Eye (tissue), 1 donor: ENCODE measurements around the gene CCR9.

ENCODE experiments used
- DNase-seq: peaks from one replicate; pipeline ENCODE4 v3.0.0-alpha.2; 2015

CCR9 gene

DNA sequence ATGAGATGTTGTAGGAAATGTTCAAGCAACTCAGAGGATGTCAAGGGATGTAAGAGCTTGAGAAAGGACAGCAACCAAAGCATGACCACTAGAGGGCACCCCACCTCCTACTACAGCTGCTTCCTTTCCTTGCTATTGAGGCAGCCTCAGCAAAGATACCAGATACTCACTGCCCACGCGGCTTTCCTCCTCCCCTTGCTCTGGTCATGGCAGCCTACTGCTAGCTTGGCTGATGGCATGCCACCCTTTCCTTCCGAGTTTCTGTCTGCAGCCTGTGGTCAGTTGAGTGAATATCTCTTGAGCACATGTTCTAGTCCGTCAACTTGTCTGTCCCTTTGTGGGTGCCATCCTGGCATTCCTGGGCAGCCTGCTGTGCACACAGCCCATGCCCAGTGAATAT lies 52.5 kb downstream of the CCR9 start:
- peak; percentile 96 for DNase-seq

DNA sequence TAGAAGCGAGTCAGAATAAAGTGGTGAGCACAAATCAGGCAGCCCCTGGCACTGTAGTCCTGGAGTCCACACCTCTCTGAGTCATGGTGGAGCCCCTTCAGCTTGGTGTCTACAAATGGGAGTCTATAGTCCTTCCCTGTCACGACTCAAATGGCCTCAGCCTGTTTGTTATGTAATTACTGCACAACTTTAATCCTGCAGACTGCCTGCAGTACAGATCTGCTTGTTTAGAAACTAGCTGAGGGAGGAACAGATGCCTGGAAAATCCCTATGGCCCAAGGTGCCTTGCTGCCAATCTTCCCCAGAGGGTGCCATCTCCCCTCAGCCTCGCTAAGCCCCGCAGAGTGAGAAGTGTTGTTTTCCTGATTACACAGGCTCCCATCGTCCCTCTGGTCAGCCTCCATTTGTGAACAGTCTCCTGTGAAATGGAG lies 53.0 kb downstream of the CCR9 start:
- no peak for DNase-seq

DNA sequence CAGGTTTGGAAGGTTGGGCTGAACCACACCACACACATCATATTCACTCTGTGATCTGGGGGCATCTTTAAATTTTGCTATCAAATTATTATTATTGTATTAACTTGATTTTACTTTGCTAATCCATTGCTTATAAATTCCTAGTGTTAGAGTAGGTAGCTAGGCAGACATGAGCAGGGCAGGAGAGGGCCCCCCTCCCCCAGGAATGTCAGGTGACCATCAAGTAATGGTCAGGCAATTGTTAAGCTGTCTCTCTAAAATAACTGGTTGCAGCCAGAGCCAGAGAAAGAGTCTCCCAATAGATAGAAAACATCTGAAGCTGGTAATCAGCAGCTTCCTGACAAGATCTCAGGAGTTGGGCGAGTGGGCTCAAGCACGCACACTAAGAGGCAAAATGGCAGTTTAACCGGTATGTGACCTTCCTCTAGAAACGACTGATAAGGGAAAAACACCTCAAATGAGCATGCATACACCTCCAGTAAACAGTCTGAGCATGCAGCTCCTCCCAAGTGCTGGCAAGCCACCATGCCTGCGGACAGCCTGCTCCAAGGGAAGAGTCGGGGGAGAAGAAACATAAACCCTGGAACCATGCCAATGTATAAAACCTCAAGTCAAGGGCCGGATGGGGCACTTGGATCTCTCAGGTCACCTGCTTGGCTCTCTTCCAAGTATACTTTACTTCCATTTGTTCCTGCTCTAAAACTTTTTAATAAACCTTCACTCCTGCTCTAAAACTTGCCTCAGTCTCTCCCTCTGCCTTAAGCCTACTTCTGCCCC lies 53.8 kb downstream of the CCR9 start:
- DNase-seq: no peak

DNA sequence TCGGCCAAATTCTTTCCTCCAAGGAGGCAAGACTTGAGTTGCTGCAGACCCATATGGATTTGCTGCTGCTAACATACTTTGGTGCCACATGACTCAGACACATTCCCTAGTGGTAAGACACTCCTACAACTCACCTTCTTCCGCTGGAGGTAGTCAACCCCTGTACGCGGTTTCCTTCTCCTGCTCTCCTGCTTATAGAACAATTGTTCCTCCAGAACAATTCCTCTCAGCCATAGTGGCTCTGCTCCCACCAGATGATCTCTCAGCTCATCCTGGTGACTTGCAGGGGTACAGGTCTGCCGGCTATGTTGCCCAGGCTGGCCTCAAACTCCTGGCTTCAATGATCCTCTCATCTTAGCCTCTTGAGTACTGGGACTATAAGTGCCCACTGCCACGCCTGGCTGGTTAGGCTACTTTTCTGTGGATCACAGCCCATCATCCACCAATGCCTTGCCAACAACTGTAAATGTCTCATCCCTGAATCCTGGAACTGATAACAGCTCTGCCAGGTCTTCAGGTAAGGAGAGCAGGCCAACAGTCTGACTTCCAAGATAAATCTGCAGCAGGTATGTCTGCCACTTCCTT lies 54.5 kb downstream of the CCR9 start:
- no peak for DNase-seq

DNA sequence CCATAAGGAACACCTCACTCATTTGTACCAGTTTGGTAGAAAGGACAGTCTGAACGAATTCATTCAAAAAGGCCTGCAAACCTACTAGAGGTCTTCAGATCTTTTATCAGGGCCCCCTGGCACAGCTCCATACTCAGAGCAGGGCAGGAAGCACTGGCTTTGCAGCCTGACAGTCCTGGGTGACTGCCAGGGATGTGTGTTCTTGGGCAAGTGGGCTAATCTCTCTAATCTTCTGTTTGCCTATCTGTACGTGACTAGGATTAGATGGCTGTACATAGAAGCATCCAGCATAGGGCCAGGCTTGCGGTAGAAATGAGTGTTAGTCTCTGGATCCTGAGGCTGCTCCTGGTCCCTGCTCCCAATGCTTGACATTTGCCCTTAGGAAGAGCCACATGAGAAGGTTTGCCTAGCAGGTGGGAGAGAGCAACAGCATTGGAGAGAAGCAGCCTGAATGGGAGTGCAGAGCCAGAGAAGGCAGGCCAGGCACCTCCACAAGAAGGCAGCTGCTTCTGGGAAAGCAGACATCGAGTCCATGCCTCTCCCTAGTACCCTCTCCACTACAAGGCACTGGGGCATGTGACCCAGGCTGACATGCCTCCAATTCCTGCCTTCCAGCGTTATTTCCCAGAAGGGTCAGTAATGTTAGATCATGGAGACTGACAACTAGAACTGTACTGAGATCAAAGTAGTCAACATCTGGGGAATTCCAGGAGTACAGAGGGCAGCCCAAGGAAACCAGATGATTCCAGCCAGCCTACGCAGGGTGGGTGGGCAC lies 55.9 kb downstream of the CCR9 start:
- no peak for DNase-seq

DNA sequence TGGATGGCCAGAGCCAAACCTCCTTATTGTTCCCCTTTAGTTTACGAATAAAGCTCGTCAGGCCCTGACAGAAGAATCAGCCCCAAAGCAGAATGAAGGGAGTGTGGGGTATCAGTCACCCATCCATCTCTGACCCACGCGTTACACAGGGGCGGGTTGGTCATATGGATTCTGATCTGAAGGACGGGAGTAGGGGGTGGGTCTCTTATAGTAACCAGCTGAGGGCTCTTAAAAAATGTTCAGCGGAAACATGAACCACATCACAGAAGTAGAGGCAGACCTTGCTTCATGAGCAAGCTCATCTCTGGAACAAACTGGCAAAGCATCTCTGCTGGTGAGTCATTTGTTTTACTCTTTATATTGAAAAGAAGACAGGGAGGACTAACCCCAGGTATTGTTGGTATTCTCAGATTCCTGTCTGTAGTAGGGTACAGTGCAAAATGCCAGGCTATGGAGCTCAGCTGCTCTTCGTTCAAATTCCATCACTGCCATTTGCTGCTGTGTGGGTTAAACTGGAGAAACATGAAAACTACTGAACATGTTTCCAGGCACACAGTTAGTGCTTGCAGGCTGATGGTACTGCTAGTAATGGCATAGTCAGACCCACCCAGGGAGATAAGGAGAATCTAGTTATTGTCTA lies 57.0 kb downstream of the CCR9 start, which contains the start of gene CXCR6:
Gene CXCR6 (plus strand): TSS at position 258 of the 640 bp plus-strand sequence. CDS start 3,018 bp downstream, outside the sequence.
- no peak for DNase-seq

DNA sequence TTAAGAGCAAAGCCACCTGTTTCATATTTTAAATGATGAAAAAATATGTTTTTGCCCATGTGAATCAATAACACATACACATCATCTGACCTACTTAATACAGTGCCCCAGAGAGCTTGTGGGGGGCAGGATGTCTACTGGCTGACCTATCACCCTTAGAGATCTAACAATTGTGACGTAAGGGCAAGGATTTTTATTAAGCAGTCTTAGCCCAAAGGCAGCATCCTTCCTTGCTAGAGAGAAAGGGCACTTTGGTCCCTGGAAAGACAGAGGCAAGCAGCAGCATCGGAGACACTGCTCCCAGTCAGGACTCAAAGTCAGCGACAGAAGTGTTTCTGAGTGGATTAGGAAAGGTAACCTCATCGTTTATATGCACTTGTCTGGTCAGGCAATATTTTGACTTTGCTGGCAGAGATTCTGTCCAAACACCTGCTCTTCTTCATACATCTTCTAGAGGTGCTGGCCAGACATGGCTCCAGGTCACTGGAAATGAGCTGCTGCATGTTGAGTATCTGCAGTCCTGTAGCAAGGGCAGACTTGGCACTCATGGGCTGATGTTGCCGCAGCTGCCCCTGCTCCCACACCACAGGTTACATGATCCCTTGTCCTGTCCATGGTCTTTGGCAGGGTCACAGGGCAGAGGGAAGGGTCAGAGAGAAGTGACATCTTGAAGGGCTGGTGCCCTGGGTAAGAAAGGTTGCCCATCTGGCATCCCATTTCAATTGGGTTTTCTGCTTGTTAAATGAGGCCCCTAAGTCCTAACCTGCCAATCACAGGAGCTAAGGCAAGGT lies 58.7 kb downstream of the CCR9 start:
- DNase-seq: no peak

DNA sequence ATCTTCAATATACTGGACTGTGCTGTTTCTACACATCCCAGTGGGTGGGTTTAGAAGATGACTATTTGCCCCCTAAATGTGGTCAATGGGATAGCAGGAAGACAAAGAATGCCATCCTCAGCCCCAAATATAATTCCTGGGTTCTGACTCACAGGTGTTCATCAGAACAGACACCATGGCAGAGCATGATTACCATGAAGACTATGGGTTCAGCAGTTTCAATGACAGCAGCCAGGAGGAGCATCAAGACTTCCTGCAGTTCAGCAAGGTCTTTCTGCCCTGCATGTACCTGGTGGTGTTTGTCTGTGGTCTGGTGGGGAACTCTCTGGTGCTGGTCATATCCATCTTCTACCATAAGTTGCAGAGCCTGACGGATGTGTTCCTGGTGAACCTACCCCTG lies 60.0 kb downstream of the CCR9 start:
- no peak for DNase-seq

DNA sequence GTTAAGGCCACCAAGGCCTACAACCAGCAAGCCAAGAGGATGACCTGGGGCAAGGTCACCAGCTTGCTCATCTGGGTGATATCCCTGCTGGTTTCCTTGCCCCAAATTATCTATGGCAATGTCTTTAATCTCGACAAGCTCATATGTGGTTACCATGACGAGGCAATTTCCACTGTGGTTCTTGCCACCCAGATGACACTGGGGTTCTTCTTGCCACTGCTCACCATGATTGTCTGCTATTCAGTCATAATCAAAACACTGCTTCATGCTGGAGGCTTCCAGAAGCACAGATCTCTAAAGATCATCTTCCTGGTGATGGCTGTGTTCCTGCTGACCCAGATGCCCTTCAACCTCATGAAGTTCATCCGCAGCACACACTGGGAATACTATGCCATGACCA lies 60.5 kb downstream of the CCR9 start:
- no peak for DNase-seq

DNA sequence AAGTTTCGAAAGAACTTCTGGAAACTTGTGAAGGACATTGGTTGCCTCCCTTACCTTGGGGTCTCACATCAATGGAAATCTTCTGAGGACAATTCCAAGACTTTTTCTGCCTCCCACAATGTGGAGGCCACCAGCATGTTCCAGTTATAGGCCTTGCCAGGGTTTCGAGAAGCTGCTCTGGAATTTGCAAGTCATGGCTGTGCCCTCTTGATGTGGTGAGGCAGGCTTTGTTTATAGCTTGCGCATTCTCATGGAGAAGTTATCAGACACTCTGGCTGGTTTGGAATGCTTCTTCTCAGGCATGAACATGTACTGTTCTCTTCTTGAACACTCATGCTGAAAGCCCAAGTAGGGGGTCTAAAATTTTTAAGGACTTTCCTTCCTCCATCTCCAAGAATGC lies 61.0 kb downstream of the CCR9 start:
- no peak for DNase-seq

DNA sequence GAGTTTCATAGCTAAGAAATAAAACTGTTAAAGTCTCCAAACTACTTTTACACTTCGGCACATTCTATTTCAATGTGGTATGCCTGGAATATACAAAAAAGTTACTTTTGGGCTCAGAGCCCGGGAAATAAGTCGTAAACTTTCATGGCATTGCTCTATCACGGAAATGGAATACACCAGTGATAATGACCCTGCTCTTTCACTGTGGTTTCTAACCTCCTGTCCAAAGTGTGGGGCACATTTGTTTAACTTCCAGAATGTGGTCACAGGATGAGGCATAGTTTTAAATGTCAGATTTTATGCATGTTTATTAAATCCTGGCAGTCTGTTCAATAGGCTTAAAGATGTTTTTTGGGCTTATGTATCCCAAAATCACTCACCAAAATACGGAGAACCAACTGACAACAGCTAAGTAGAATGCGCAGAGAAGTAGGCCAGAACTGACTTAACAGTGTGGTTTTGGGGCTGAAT lies 62.0 kb downstream of the CCR9 start:
- no peak for DNase-seq

DNA sequence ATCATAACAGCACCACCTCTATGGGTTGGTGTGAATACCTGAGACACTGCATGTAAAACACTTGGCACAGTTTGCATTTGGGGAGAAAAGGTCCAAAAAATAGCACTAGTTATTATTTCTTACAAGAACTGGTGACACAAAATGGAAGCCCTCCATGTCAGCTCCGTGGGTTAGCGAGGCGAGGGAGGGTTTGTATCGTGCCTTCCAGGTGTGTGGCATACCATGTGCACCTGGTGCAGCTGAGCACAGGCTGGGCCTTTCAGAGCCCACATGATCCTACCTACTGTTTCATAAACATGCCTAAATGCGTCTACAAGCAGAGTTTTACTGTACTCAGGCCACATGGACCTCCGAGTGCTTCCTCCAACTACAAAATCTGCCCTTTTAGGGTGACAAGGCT lies 62.5 kb downstream of the CCR9 start:
- no peak for DNase-seq

DNA sequence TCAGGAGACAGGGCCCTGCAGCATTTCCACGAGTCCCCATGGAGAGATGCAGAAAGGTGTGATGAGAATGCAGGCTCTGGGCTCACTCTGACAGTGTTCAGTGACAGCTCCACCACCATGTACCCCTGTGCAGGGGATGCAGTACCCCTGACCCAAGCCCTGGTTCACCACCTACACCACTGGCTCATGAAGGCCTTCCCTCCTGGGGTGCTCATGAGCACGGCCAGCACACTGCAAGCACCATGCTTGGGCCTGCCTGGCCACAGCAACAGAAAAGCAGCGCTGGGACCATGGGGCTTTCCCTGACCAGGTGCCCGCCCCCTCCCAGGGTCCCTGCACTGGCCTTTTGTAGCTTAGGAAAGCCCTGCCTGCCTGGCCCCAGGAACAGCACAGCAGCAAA lies 63.1 kb downstream of the CCR9 start:
- no peak for DNase-seq

DNA sequence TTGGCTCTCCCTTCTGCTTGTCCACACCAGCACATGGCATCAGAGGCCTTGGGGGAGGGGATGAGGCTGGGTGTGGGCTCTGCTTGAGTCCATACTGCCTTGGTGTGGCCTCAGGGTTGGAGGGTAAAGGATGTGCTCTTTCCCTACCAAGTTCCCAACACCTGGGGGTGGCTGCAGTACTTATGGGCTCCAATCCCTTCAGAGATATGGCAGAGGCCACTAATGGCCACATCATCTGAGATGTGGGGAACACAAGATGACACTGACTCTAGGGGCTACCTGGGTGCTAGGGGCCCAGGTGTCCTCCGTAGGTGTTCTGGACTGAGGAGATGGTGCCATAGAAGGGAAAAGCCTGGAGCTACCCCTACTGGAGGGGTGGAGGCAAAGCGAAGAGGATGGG lies 63.8 kb downstream of the CCR9 start:
- DNase-seq: no peak

DNA sequence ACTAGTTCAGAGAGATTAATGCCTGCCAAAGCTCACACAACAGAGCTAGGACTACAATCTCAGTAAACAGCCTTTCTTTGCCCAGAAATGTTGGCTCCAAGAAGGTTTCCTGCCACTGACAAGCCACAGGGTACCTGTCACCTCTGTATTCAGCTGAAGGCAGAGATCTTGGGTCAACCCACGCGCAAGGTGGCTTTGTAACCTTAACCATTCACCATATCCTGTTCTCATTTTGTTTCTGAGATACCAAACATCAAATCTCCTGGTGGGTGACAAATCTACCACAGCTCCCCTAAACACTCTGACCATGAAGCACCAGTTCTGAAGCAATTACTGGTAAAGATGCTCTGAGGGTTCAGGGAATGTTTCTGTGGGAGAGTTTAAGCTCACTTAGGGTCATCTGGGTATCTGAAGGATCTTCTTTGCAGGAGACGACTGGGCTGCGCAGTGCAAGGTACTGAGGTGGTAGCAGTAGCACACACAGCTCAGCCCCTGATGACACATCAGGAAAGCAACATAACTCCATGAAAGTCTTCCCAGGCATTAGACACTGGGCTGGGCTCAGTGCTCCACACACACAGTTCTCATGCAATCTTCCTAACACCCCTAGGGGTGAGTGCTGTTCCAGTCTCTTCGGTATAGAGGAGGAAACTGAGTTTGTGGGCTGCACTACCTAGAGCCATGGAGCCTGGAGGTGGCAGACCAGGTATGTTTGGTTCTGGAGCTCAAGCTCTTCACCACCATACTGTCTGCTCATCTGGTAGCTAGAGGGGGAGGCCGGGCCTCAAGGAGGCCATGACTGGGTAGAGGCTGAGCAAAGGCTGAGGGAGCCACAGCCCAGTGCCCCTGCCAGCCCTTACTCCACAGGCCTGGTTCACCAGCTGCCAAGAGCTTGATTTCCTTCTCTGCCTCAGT lies 64.6 kb downstream of the CCR9 start:
- no peak for DNase-seq

DNA sequence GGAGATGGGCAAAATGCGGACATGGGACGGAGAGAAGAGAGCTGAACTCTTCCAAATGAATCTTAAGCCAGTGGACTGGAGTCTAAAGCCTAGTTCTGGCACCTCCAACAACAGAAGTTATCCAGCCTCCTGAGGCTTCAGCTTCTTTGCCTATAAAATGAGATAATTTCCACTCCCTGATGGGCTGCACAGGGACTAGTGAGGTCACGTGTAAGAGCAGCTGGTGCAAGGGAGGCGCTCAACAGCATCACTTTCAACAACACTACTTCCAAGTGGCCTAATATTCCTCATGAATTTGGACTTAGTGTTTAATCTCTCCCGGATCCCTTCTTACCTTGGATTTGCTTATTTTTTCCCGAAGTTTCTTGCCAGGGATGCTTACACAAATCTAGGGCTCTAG lies 65.6 kb downstream of the CCR9 start:
- DNase-seq: no peak

DNA sequence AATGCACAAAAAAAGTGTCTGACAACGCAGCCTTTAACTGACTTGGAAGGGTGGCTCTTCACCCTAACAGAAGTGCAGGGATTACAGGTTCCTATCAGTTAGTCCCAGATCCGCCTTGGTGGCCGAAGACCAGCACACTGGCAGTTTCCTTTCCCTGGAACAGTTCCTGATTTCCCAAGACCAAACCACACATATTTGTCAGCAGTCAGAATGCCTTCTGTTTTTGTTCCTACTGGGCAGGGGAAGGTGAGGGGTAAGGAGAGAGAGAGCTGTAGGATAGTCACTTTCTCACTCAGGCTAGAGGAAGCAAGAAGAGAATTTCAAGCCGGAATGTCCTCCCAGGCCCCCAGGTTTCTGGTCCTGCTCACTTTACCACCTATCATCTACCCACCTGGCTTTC lies 66.1 kb downstream of the CCR9 start:
- no peak for DNase-seq
